Panc1 (cell line): Measurements from ENCODE around the gene AGPAT3. TPM values are rescaled to one million over a fixed set of nuclear protein-coding genes. Genes with fewer than 3 reads are reported as not detected.

ENCODE experiments used
- ATAC-seq: fragments of 200-7000 bp; cut with Tn5 transposase; 2 replicates; pipeline ENCODE4 v1.9.1; 2020; ENCODE audit warnings: mild to moderate bottlenecking, moderate library complexity
- BruUV-seq: library from RNA; stranded (reverse); fragments of 400-500 nt; replicated peaks from 2 replicates; lab custom pipeline; 2021; lab: Mats Ljungman, UMichigan
- CTCF ChIA-PET: fragments of 300-600 bp; sonication (Branson Sonifier 250); formaldehyde crosslinking; loops from one replicate; lab custom pipeline; 2022; ENCODE audit warnings: antibody characterized with exemption; lab: Charles Lee
- POLR2A ChIA-PET: fragments of 300-600 bp; sonication (Branson Sonifier 250); formaldehyde crosslinking; loops from one replicate; lab custom pipeline; 2022; ENCODE audit warnings: antibody characterized with exemption; lab: Charles Lee
- DNase-seq: peaks from one replicate; pipeline ENCODE4 v3.0.0-alpha.2; 2010; ENCODE audit warnings: low read depth, low spot score
- H3K27ac ChIP-seq: 2 replicates; pipeline ENCODE4 v1.5.1; 2011; ENCODE audit warnings: mild to moderate bottlenecking, low read length, inconsistent platforms
- H3K27me3 ChIP-seq: fragments of 200-500 bp; sonication (Bioruptor generic); 2 replicates; pipeline ENCODE4 v1.6.0; 2014; ENCODE audit warnings: low read length, inconsistent platforms; ENCODE audit not compliant: control insufficient read depth, insufficient read depth
- H3K36me3 ChIP-seq: fragments of 200-500 bp; sonication (Bioruptor generic); 2 replicates; pipeline ENCODE4 v1.5.1; 2014; ENCODE audit warnings: inconsistent platforms, mild to moderate bottlenecking, low read length, moderate library complexity; ENCODE audit not compliant: control insufficient read depth, insufficient read depth
- H3K4me1 ChIP-seq: 2 replicates; pipeline ENCODE4 v1.5.1; 2011; ENCODE audit warnings: inconsistent platforms, mild to moderate bottlenecking, low read length, moderate library complexity; ENCODE audit not compliant: control insufficient read depth, insufficient read depth
- H3K4me3 ChIP-seq, 2 experiments: 2 replicates each; pipeline ENCODE4 v1.5.1; 2011 to 2012; ENCODE audit warnings: low read depth in 2 of 2, low read length in 2 of 2, mild to moderate bottlenecking in 2 of 2, inconsistent platforms in 1 of 2, moderate library complexity in 1 of 2
- H3K9me3 ChIP-seq: fragments of 200-500 bp; sonication (Bioruptor generic); 2 replicates; pipeline ENCODE4 v1.5.1; 2014; ENCODE audit warnings: low read depth, mild to moderate bottlenecking, inconsistent platforms, low read length, moderate library complexity; ENCODE audit not compliant: control insufficient read depth, insufficient read depth
- POLR2AphosphoS5 ChIP-seq: IDR thresholded peaks from 2 replicates; pipeline ENCODE4 v1.6.1; 2012; ENCODE audit warnings: mild to moderate bottlenecking, low read depth, low read length, moderate library complexity
- SIN3A ChIP-seq: IDR thresholded peaks from 2 replicates; pipeline ENCODE4 v1.6.1; 2012; ENCODE audit warnings: low read depth, mild to moderate bottlenecking, low read length, moderate library complexity, borderline replicate concordance; ENCODE audit not compliant: insufficient read depth
- TCF7L2 ChIP-seq: IDR thresholded peaks from 2 replicates; pipeline ENCODE4 v1.6.1; 2011; ENCODE audit warnings: mild to moderate bottlenecking, low read depth, low read length, inconsistent platforms
- in situ Hi-C: cut with HindIII; loops from 2 replicates; pipeline ENCODE4 v1.10.0; 2016; ENCODE audit warnings: low sequenced_read_pairs, low pct_unique_long_range_greater_than_20kb
- intact Hi-C: fragments of 100-400 bp; cut with micrococcal nuclease; formaldehyde crosslinking; loops from one replicate; pipeline ENCODE4 v1.10.0; 2022; ENCODE audit not compliant: unreplicated experiment
- total RNA-seq: library from RNA; stranded (reverse); gene quantifications from one replicate; pipeline ENCODE4 v1.2.1, GENCODE V29; 2021; ENCODE audit not compliant: unreplicated experiment
- TF ChIP-seq, protein P1 (sequence below): fragments of 450-650 bp; IDR thresholded peaks from 2 replicates; pipeline ENCODE4 v1.5.1; 2017; ENCODE audit warnings: mild to moderate bottlenecking
- TF ChIP-seq, protein P2 (sequence below), 2 experiments: IDR thresholded peaks; 2 replicates each; pipeline ENCODE4 v1.6.1; 2011 to 2012; ENCODE audit warnings: low read depth in 2 of 2, control low read depth in 1 of 2, low read length in 1 of 2, mild to moderate bottlenecking in 1 of 2, moderate library complexity in 1 of 2; ENCODE audit not compliant: insufficient read depth in 1 of 2

The AGPAT3 gene
- total RNA-seq, 1 experiment from 2014 or later: 40.1 TPM

DNA sequence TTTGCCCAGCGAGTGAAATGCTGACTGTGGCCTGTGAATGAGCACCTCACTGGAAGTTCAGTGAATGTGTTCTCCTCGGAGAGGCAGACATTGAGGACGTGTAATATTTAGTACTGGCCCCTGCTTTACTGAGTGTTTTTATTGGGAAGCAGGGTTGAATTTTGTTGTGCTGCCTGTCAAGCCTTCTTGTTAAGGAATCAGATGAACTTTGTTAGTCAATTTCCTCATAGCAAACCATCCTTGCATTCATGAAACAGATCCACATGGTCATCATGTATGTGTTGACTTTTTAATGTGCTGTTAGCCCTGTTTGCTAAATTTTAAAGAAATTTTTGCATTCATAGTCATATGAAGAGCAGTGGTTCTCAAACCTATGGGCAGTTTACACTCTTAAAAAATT lies 47.9 kb downstream of the AGPAT3 start:
- no TSS peak for BruUV-seq
- Histone ChIP-seq H3K27me3 (no peaks in the 10 kb centered on the region), H3K9me3 (no peaks in the 10 kb centered on the region), H3K4me1 (no peaks in the 10 kb centered on the region), H3K36me3 (no peaks in the 10 kb centered on the region; the same call in 1 of the 2 replicates), H3K27ac (no peak overlapping the region), H3K4me3 (no peak overlapping the region)
- intact Hi-C loops: no loop called here
- in situ Hi-C loops: no loop called here
- DNase-seq: no peak
- ATAC-seq: no peak
- ChIA-PET CTCF (no interaction called here), POLR2A (no interaction called here)
- TF ChIP-seq, protein P1, sequence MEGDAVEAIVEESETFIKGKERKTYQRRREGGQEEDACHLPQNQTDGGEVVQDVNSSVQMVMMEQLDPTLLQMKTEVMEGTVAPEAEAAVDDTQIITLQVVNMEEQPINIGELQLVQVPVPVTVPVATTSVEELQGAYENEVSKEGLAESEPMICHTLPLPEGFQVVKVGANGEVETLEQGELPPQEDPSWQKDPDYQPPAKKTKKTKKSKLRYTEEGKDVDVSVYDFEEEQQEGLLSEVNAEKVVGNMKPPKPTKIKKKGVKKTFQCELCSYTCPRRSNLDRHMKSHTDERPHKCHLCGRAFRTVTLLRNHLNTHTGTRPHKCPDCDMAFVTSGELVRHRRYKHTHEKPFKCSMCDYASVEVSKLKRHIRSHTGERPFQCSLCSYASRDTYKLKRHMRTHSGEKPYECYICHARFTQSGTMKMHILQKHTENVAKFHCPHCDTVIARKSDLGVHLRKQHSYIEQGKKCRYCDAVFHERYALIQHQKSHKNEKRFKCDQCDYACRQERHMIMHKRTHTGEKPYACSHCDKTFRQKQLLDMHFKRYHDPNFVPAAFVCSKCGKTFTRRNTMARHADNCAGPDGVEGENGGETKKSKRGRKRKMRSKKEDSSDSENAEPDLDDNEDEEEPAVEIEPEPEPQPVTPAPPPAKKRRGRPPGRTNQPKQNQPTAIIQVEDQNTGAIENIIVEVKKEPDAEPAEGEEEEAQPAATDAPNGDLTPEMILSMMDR: no peak
- TF ChIP-seq TCF7L2 (no peak), SIN3A (no peak), POLR2AphosphoS5 (no peak)
- TF ChIP-seq, protein P2, sequence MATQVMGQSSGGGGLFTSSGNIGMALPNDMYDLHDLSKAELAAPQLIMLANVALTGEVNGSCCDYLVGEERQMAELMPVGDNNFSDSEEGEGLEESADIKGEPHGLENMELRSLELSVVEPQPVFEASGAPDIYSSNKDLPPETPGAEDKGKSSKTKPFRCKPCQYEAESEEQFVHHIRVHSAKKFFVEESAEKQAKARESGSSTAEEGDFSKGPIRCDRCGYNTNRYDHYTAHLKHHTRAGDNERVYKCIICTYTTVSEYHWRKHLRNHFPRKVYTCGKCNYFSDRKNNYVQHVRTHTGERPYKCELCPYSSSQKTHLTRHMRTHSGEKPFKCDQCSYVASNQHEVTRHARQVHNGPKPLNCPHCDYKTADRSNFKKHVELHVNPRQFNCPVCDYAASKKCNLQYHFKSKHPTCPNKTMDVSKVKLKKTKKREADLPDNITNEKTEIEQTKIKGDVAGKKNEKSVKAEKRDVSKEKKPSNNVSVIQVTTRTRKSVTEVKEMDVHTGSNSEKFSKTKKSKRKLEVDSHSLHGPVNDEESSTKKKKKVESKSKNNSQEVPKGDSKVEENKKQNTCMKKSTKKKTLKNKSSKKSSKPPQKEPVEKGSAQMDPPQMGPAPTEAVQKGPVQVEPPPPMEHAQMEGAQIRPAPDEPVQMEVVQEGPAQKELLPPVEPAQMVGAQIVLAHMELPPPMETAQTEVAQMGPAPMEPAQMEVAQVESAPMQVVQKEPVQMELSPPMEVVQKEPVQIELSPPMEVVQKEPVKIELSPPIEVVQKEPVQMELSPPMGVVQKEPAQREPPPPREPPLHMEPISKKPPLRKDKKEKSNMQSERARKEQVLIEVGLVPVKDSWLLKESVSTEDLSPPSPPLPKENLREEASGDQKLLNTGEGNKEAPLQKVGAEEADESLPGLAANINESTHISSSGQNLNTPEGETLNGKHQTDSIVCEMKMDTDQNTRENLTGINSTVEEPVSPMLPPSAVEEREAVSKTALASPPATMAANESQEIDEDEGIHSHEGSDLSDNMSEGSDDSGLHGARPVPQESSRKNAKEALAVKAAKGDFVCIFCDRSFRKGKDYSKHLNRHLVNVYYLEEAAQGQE (IDR thresholded peaks at IDR 0.05; ENCODE audit: insufficient read depth in 1 of 2, low read depth in 2 of 2, low read length in 1 of 2): no peak

GRCh38 chr21:43913928-43914327 lies 48.9 kb downstream of the AGPAT3 start:
- intact Hi-C loops (no loop called here), in situ Hi-C loops (no loop called here)
- CTCF ChIA-PET: no interaction called here
- DNase-seq (no peak), ATAC-seq (no peak)
- BruUV-seq: no TSS peak
- Histone ChIP-seq H3K9me3 (no peaks in the 10 kb centered on the region), H3K27me3 (no peaks in the 10 kb centered on the region), H3K4me3 (no peak overlapping the region), H3K36me3 (no peaks in the 10 kb centered on the region; the same call in 1 of the 2 replicates), H3K27ac (no peak overlapping the region), H3K4me1 (no peaks in the 10 kb centered on the region)
- POLR2A ChIA-PET: no interaction called here
- TF ChIP-seq, protein P2 (IDR thresholded peaks at IDR 0.05; ENCODE audit: insufficient read depth in 1 of 2, low read depth in 2 of 2, low read length in 1 of 2): no peak
- TF ChIP-seq, protein P1: no peak
- TF ChIP-seq SIN3A (no peak), TCF7L2 (no peak), POLR2AphosphoS5 (no peak)
